ENCODE measurements around the gene CFAP91. TPM values are rescaled to one million over a fixed set of nuclear protein-coding genes. Genes with fewer than 3 reads are reported as not detected.
A peak's percentile ranks its signal among the peaks of the same experiment; 100 is the strongest.

The CFAP91 gene
- total and polyA plus RNA-seq, 9 of the 15 experiments (the other 6 are each of a cell fraction or from before 2014, with no cell fraction given) = not detected

DNA sequence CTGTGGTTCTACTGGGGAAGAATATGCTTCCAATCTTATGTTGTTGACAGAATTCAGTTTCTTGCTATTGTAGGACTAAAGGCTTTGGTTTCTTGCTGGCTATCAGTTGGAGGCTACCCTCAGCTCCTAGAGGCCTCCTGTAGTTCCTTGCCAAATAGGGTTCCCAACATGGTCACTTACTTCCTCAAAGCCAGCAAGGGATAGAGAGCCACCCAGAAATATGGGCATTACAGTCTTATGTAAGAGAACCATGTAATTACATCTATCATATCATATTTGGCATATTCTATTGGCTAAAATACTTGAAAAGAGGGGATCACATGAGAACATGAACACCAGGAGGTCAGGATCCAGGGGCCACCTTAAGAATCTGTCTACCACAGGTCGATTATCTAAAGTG, 19.4 kb upstream of the CFAP91 start (continued):
- TF ChIP-seq, protein P1, sequence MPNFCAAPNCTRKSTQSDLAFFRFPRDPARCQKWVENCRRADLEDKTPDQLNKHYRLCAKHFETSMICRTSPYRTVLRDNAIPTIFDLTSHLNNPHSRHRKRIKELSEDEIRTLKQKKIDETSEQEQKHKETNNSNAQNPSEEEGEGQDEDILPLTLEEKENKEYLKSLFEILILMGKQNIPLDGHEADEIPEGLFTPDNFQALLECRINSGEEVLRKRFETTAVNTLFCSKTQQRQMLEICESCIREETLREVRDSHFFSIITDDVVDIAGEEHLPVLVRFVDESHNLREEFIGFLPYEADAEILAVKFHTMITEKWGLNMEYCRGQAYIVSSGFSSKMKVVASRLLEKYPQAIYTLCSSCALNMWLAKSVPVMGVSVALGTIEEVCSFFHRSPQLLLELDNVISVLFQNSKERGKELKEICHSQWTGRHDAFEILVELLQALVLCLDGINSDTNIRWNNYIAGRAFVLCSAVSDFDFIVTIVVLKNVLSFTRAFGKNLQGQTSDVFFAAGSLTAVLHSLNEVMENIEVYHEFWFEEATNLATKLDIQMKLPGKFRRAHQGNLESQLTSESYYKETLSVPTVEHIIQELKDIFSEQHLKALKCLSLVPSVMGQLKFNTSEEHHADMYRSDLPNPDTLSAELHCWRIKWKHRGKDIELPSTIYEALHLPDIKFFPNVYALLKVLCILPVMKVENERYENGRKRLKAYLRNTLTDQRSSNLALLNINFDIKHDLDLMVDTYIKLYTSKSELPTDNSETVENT (CRISPR knock-in tag; IDR thresholded peaks at IDR 0.05) = no peak

GRCh38 chr3:119690043-119690656, 12.7 kb upstream of the CFAP91 start:
- ChIA-PET POLR2A (interaction anchor here (0.7 kb wide), 1 partner anchor 185 kb away, joined by 7 read pairs; no protein-coding TSS in a partner anchor), CTCF (ENCODE audit: low intra/inter-chr PET ratio) (interaction anchor here (1.0 kb wide), 1 partner anchor 131 kb away, joined by 3 read pairs; no protein-coding TSS in a partner anchor)
- Histone ChIP-seq H3K27me3 (ENCODE audit: control insufficient read depth in 2 of 2, insufficient read depth in 2 of 2, low read length in 2 of 2) (no peaks in the 10 kb centered on the region), H3K27ac (ENCODE audit: extremely low read depth, low read depth, low read length) (no peak overlapping the region), H2AFZ (ENCODE audit: low read depth, low read length) (peak overlapping the region; percentile 32; the same call in 1 of the 2 replicates), H3K9me3 (replicated peaks; ENCODE audit: control insufficient read depth, insufficient read depth, low read depth, low read length) (no peaks in the 10 kb centered on the region), H3K4me1 (replicated peaks in 1 of 2; ENCODE audit: control insufficient read depth in 2 of 2, insufficient read depth in 2 of 2, low read length in 2 of 2) (no peaks in the 10 kb centered on the region; a peak in 1 of 5 replicates), H3K4me3 (no peak overlapping the region), H3K9me1 (ENCODE audit: control insufficient read depth, insufficient read depth, low read length) (no peaks in the 10 kb centered on the region), H3K9ac (ENCODE audit: insufficient read depth in 1 of 2, low read depth in 2 of 2, low read length in 2 of 2) (no peak overlapping the region), H3K4me2 (ENCODE audit: insufficient read depth, low read length) (no peak overlapping the region), H3K79me2 (ENCODE audit: control insufficient read depth, insufficient read depth, low read length) (no peaks in the 10 kb centered on the region), H3K36me3 (ENCODE audit: control insufficient read depth, insufficient read depth, low read length) (no peaks in the 10 kb centered on the region), H4K20me1 (replicated peaks; ENCODE audit: control insufficient read depth, insufficient read depth, low read length) (no peaks in the 10 kb centered on the region)
- WGBS (ENCODE audit: insufficient coverage, low coverage, missing lambda C conversion rate) = 9% methylated on average over 4 of the region's 4 CpGs
- FAIRE-seq (peak; percentile 37), ATAC-seq (peak; percentile 73), DNase-seq (ENCODE audit: extremely low read depth in 1 of 4, low spot score in 3 of 4) (peak; percentile 9 to 29 (median 16))
- intact Hi-C loops (cut with micrococcal nuclease) = no loop called here
- in situ Hi-C loops (cut with MboI) = loop anchor here (25.0 kb wide), 2 partner anchors 553 to 803 kb away; partner anchors contain the start of gene TEX55
- BruUV-seq (replicated peaks) = no TSS peak
- TF ChIP-seq ZNF707 (CRISPR knock-in tag; conservative IDR thresholded peaks at IDR 0.05) (no peak), CREB3 (tag; conservative IDR thresholded peaks at IDR 0.05; ENCODE audit: low read depth) (no peak), RNF2 (IDR thresholded peaks at IDR 0.05) (no peak), PHB2 (IDR thresholded peaks at IDR 0.05; ENCODE audit: low read depth) (no peak), TAF9B (IDR thresholded peaks at IDR 0.05; ENCODE audit: partially characterized antibody) (no peak), CEBPZ (IDR thresholded peaks at IDR 0.05; ENCODE audit: borderline replicate concordance, low read depth, low read length) (no peak), ZNF316 (IDR thresholded peaks at IDR 0.05) (no peak)
- TF ChIP-seq, protein P2, sequence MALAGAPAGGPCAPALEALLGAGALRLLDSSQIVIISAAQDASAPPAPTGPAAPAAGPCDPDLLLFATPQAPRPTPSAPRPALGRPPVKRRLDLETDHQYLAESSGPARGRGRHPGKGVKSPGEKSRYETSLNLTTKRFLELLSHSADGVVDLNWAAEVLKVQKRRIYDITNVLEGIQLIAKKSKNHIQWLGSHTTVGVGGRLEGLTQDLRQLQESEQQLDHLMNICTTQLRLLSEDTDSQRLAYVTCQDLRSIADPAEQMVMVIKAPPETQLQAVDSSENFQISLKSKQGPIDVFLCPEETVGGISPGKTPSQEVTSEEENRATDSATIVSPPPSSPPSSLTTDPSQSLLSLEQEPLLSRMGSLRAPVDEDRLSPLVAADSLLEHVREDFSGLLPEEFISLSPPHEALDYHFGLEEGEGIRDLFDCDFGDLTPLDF (CRISPR knock-in tag; IDR thresholded peaks at IDR 0.05) = no peak
- TF ChIP-seq, protein P3, sequence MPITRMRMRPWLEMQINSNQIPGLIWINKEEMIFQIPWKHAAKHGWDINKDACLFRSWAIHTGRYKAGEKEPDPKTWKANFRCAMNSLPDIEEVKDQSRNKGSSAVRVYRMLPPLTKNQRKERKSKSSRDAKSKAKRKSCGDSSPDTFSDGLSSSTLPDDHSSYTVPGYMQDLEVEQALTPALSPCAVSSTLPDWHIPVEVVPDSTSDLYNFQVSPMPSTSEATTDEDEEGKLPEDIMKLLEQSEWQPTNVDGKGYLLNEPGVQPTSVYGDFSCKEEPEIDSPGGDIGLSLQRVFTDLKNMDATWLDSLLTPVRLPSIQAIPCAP (CRISPR knock-in tag; IDR thresholded peaks at IDR 0.05; ENCODE audit: borderline replicate concordance) = no peak
